Cardiac muscle cell (in vitro differentiated cells and primary cell): ENCODE measurements around the gene DNALI1. TPM values are rescaled to one million over a fixed set of nuclear protein-coding genes. Genes with fewer than 3 reads are reported as not detected.
"Not testable (repeated sequence)": the region's sequence is repeated elsewhere in the genome, so short reads cannot be mapped to it uniquely, and the experiment has no call there.

ENCODE experiments used
- DNase-seq, 2 donors: peaks; one replicate each; pipeline versions ENCODE4 v3.0.0 to v3.0.0-alpha.2; 2010 to 2017; ENCODE audit warnings: low read depth in 1 of 2, low spot score in 1 of 2
- H3K27ac ChIP-seq: fragments of 200-600 bp; sonication (generic); 2 replicates; pipeline ENCODE4 v1.5.1; 2016
- H3K27me3 ChIP-seq: fragments of 200-600 bp; sonication (generic); 2 replicates; pipeline ENCODE4 v1.6.0; 2016; ENCODE audit warnings: control low read depth
- H3K36me3 ChIP-seq: fragments of 200-600 bp; sonication (generic); 2 replicates; pipeline ENCODE4 v1.5.1; 2016; ENCODE audit warnings: control low read depth
- H3K4me1 ChIP-seq: fragments of 200-600 bp; sonication (generic); 2 replicates; pipeline ENCODE4 v1.8.1; 2017; ENCODE audit warnings: low read depth, mild to moderate bottlenecking, mixed run types
- H3K4me3 ChIP-seq: fragments of 200-600 bp; sonication (generic); 2 replicates; pipeline ENCODE4 v1.5.1; 2016; ENCODE audit warnings: mild to moderate bottlenecking
- H3K9me3 ChIP-seq: fragments of 200-600 bp; sonication (generic); 2 replicates; pipeline ENCODE4 v1.5.1; 2017; ENCODE audit warnings: low read depth, mild to moderate bottlenecking, control low read depth
- CTCF ChIP-seq: IDR thresholded peaks from 2 replicates; pipeline ENCODE4 v1.5.1; 2012; ENCODE audit warnings: low read depth, mild to moderate bottlenecking, low read length
- polyA plus RNA-seq: library from polyadenylated mRNA; unstranded; fragments of >200 nt; fragmentation: Nextera tagmentation; extraction: Ambion mirVana; gene quantifications from 2 replicates; pipeline ENCODE4 v1.2.1, GENCODE V29; 2016
- total RNA-seq: library from RNA; depleted of rRNA; stranded (reverse); fragments of >200 nt; gene quantifications from 2 replicates; pipeline ENCODE4 v1.2.3, GENCODE V29; 2016

The DNALI1 gene
- total and polyA plus RNA-seq, 2 experiments from 2014 or later: 17.8 to 43.2 TPM

GRCh38 chr1:37564892-37565291 lies 8.2 kb downstream of the DNALI1 start:
- Histone ChIP-seq H3K4me1 (no peaks in the 10 kb centered on the region), H3K27me3 (no peaks in the 10 kb centered on the region), H3K9me3 (no peaks in the 10 kb centered on the region), H3K27ac (no peak overlapping the region), H3K4me3 (no peak overlapping the region), H3K36me3 (peaks cover 44% of the 10 kb centered on the region)
- DNase-seq: no peak
- no peak for TF ChIP-seq CTCF

- peak in 1 of 2 donors; percentile 21 for DNase-seq
- TF ChIP-seq CTCF: no peak
Observed at GRCh38 chr1:37567023-37567422, 10.3 kb downstream of the DNALI1 start.

GRCh38 chr1:37570528-37571334 lies 14.0 kb downstream of the DNALI1 start:
- Histone ChIP-seq H3K9me3 (no peaks in the 10 kb centered on the region), H3K27ac (no peak overlapping the region), H3K4me3 (no peak overlapping the region), H3K36me3 (peaks cover 80% of the 10 kb centered on the region), H3K27me3 (no peaks in the 10 kb centered on the region), H3K4me1 (no peaks in the 10 kb centered on the region)
- no peak for DNase-seq
- TF ChIP-seq CTCF: no peak

More at GRCh38 chr1:37567023-37567422, 10.3 kb downstream of the DNALI1 start:
- peak overlapping the region; percentile 15 for H3K27ac ChIP-seq
- H3K4me3 ChIP-seq: no peak overlapping the region
- no peaks in the 10 kb centered on the region for H3K27me3 ChIP-seq
- H3K9me3 ChIP-seq: no peaks in the 10 kb centered on the region
- H3K4me1 ChIP-seq: no peaks in the 10 kb centered on the region
- peaks cover 54% of the 10 kb centered on the region for H3K36me3 ChIP-seq

- peaks cover 56% of the 10 kb centered on the region for H3K36me3 ChIP-seq
Observed at GRCh38 chr1:37574834-37575480, 18.2 kb downstream of the DNALI1 start.

GRCh38 chr1:37575692-37576091 lies 19.0 kb downstream of the DNALI1 start:
- DNase-seq: peak in 1 of 2 donors; percentile 22
- Histone ChIP-seq H3K4me3 (no peak overlapping the region), H3K36me3 (peaks cover 53% of the 10 kb centered on the region), H3K27me3 (no peaks in the 10 kb centered on the region), H3K27ac (no peak overlapping the region), H3K4me1 (no peaks in the 10 kb centered on the region), H3K9me3 (no peaks in the 10 kb centered on the region)
- no peak for TF ChIP-seq CTCF

More at GRCh38 chr1:37574834-37575480, 18.2 kb downstream of the DNALI1 start:
- TF ChIP-seq CTCF: no peak
- peak in 1 of 2 donors; percentile 38 for DNase-seq
- H3K4me3 ChIP-seq: no peak overlapping the region
- H3K27me3 ChIP-seq: no peaks in the 10 kb centered on the region
- no peaks in the 10 kb centered on the region for H3K9me3 ChIP-seq
- H3K4me1 ChIP-seq: no peaks in the 10 kb centered on the region
- no peak overlapping the region for H3K27ac ChIP-seq

GRCh38 chr1:37584544-37584943 lies 27.8 kb downstream of the DNALI1 start:
- not testable (repeated sequence) for H3K27ac ChIP-seq, H3K27me3 ChIP-seq, H3K4me3 ChIP-seq, H3K9me3 ChIP-seq, H3K4me1 ChIP-seq, DNase-seq
- peaks cover 59% of the 10 kb centered on the region for H3K36me3 ChIP-seq
